GM19463 (cell line): ENCODE data around the gene ERVW-1.
"Not testable (repeated sequence)": the region's sequence is repeated elsewhere in the genome, so short reads cannot be mapped to it uniquely, and the experiment has no call there.

Source experiments
- ATAC-seq: cut with Tn5 transposase; IDR thresholded peaks from one replicate; pipeline ENCODE4 v1.9.1; 2021; ENCODE audit warnings: mild to moderate bottlenecking, moderate library complexity; ENCODE audit not compliant: unreplicated experiment

The ERVW-1 gene, protein sequence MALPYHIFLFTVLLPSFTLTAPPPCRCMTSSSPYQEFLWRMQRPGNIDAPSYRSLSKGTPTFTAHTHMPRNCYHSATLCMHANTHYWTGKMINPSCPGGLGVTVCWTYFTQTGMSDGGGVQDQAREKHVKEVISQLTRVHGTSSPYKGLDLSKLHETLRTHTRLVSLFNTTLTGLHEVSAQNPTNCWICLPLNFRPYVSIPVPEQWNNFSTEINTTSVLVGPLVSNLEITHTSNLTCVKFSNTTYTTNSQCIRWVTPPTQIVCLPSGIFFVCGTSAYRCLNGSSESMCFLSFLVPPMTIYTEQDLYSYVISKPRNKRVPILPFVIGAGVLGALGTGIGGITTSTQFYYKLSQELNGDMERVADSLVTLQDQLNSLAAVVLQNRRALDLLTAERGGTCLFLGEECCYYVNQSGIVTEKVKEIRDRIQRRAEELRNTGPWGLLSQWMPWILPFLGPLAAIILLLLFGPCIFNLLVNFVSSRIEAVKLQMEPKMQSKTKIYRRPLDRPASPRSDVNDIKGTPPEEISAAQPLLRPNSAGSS

DNA sequence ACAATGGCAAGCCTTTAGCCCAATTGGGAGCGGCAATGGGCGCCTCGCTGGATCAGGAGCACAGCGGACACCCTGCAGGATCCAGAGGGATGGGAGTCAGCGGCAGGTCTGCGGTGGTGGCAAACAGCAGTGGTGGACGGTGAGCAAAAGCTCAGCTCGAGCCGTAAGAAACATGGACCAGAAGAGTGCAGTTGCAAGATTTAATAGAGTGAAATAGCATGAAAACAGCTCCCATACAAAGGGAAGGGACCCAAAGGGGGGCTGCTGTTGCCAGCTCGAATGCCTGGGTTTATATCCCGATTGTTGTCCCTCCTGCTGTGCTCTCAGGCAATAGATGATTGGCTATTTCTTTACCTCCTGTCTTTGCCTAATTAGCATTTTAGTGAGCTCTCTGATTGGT, at the start of gene ERVW-1:
Gene ERVW-1, minus strand, starts transcription at position 266 of the 400 bp plus-strand sequence. CDS start 7,565 bp downstream, outside the sequence.
- ATAC-seq, result not testable (repeated sequence)

DNA sequence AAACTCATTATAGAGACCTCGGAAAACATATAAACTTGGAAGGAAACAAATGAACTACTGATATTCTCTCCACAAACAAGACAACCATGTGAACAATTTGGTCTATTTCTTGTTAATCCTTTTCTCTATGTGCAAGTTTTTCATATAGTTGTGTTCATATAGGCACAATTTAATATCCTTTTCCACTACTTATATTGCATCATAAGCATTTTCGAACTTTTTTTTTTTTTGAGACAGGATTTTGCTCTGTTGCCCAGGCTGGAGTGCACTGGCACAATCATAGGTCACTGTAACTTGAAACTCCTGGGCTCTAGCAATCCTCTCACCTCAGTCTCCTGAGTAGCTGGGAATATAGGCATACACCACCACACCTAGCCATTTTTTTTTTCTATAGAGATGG, 45.4 kb upstream of the ERVW-1 start:
- ATAC-seq, result no peak

DNA sequence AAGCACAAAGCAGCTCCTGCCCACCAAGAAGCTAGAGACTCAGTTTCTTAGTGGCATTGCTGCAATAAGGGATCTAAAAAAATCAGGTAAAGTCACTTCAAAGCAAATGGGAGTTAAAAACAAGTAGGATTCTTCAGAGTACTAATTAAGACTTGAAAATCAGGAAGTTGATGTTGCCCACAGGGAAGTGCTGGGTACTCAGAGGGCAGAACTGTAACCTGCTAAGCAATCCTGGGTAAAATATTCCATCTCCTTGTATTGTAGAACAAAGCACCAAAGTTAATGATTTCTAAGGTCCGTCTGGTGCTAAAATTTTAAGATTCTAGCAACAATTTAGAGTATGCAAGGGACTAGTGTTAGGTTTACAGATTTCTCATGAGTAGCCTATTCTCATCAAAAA, 42.3 kb upstream of the ERVW-1 start:
- no peak for ATAC-seq

DNA sequence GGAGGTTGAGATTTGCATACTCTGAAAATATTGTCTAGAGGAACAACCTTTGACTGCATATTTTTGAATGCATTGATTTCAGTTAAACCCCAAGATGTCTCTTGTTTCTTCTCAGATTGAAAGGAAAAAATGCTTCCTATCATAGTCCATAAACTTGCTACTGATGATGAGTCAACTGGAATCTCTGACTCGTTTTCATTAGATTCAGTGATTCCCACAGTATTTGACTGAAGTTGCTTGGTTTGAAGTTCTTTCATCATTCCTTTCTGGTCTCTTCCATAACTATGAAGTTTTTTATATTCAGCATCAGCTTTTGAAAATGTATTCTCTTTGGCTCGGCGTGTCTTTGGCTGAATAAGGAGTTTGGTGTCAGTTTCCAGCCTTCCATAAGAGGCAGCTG, 39.9 kb upstream of the ERVW-1 start:
- no peak for ATAC-seq

DNA sequence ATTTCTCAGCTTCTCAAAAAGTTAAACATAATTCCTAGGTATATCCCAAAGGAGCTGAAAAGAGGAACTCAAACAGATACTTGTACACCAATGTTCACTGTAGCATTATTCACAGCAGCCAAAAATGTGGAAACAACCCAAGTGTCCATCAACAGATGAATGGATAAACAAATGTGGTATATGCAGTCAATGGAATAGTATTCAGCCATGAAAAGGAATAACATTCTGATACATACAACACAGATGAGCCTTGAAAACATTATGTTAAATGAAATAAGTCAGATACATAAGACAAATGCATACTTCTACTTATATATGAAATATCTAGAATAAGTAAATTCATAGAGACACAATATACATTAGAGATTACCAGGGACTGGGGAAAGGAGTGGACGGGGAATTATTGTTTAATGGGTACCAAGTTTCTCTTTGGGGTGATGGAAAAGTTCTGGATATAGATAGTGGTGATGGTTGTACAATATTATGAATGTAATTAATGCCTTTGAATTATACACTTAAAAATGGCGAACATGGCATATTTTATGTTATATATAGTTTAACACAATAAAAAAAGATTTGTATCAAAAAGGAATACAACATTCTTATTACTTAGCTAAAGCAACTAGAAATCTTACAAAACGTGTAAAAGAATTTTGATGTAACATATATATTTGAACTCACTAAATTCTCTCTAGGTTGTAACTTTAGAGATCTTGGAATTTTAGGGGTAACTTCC, 35.6 kb upstream of the ERVW-1 start:
- no peak for ATAC-seq

DNA sequence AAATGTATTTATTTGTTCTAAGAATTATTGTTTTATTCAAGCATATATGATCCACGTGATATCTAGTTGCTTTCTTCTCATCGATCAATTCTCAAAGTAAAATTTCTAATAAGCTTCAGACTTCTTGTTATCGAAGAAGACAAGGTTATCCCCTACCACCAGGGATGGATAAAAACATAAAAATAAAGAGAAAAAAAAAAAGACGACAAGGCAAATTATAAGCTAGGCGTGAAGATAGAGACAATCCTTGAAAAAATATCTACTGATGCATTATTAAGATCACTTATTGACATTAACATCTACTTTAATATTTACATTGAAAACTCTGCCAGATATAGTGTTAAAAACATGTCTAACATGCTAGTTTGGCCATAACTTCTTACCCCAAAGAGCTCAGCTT, 31.2 kb upstream of the ERVW-1 start:
- no peak for ATAC-seq

DNA sequence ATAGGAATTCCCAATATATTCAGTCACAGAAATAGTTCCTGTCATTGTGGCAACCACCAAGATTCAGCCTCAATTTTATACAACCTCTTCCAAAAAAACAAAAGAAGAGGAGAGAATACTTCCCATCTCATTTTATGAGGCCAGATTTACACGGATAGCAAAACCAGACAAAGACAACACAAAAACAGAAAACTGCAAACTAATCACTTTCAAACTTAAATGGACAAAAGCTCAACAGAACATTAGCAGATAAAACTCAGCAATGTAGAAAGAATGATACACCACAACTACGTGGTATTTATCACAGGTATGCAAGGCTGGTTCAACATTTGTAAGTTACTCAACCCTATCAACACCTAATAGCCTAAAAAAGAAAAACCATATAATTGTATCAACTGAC, 28.6 kb upstream of the ERVW-1 start:
- no peak for ATAC-seq

DNA sequence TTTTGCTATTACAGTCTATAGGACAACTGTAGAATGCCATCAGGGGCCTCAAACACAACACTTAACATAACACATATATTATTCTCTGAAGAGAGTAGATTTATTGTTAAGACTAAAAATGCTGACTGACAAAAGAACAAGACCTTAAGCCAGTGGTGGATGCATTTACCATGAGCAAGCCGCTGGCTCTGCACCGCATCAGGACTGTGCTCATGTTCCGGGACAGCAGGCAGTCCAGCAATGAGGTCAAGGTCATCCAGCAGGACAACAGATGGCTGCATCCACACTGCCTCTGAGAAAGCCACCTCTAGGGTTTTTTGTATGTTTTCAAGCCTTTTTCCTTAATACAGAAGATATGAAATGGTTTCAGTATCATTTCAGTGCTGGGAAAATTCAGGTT, 26.8 kb upstream of the ERVW-1 start:
- ATAC-seq, result no peak

DNA sequence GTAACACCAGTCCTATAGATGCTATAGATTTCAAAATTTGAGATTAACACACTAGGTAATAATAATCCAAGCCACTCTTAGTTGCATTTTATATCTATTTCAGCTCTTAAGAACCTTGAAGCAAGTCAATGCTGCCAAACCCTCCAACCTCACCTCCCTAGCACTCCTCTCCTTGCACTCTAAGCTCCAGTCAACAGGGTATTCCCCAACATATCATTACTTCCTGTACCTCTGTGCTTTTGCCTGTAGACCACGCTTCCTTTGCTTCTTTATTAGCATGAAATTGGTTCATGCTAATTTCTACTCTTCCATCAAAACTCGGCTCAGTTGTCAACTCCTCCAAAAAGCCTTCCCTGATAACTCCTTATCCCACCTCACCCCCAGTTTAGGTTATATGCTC, 26.0 kb upstream of the ERVW-1 start:
- no peak for ATAC-seq

DNA sequence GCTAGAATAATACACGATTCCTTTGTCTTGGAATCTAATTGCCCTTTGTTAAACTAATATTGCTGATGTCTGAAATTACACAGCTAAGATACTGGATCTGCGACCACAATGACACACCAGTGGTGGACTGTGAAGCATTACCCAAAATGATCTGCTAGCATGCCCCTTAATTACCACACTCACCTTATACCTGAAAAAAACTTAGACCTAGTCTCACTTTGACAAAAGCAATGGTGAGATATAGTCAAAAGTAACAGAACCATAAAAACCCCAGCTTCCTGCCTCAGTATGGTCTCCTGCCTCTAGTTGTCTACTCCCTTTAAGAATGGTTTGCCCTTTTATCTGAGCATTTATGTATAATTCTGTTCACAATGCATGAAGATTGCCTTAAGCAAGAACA, 20.8 kb upstream of the ERVW-1 start:
- no peak for ATAC-seq

DNA sequence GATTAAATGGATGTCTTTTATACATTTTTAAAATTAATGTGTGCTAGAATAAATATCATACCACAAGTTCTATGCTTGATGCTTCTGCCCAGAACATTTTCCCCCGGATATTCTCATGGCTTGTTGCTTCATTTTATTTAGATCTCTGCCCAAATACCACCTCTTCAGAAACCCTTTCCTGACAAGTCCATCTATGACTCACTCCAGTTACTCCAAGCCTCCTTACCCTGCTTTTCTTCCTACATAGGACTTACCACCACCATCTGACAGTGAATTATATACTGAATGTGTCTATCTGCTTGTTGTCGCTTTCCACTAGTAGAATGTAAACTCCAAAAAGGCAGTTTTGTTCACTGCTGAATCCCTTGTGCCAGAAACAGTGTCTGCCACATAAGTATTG, 19.1 kb upstream of the ERVW-1 start:
- no peak for ATAC-seq

DNA sequence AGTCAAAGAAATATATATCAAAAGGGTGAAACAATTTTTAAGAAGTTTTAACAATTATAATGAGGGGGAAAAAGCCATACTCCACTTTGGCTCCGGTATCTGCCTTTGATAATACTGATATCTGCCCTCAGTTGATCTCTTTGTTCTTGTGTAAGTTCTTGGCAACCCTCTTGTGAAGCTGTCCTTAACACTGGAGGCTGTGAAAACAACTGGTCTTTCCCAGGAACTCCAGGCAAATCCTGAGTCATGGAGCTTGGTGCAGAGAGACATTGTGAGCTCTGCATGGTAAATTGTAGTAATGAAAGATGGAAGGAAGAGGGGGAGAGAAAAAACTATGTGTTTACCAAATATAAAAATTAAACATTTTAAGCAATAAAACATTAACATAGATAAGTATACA, 11.9 kb upstream of the ERVW-1 start:
- no peak for ATAC-seq

DNA sequence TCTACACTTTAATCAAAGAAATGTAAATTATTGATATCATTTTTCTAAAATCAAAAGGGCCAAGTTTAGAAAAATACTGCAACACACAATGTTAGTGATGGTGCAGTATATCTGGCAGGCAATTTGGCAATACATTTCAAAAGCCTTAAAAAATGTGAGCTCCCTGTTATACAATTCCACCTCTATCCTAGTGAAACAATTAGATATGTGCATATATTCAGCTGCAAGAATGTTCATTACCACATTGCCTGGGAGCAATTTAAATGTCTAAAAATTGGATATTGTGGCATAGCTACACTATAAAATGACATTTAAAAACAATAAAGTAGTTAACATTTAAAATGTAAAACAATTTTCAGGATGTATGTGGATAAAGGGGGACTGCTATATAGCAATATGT, 10.1 kb upstream of the ERVW-1 start:
- no peak for ATAC-seq

DNA sequence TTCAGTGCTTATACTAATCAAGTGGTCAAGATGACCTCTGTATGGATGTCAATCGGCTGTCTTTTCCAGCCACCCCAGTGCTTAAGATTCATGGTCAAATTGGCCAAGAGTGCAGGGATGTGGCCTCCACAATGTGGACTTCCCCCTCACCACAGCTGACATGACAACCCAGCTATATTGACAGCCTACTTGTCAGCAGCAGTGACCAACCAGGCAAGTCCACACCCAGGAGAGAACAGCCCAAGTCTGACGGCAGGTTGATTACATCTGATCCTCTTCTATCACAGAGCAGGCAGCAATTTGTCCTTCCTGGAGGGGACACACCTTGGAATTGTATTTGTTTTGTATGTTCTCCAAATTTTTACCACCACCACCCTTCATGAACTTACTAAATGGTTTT, 8.2 kb upstream of the ERVW-1 start:
- ATAC-seq, result no peak

DNA sequence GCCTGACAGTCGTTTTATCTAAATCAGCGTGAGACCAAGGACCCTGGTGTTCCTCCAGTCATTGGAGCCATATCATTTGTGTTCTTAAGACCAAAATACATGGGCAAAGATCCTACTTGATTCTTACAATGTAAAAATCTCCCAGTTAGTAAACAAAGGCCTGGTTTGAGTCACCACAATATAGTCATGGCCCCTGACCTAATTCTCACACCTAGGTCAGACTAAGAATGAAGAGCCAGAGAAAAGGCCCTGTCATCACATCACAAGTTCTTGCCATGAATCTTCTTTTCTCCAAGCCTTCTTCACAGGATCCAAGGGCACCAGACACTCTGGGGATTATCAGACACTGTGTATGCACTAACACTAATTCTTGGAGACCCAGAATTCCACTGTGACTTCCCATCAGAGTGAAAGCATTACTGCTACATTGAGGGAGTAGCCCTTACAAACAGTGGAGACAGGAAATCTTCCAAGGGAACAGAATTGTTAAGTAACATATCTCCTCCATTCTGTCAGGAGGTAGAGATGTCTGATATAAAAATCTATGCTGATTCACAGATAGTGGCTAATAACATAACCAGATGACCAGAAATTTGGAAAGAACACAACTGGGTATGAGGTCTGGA, 7.6 kb upstream of the ERVW-1 start:
- no peak for ATAC-seq

DNA sequence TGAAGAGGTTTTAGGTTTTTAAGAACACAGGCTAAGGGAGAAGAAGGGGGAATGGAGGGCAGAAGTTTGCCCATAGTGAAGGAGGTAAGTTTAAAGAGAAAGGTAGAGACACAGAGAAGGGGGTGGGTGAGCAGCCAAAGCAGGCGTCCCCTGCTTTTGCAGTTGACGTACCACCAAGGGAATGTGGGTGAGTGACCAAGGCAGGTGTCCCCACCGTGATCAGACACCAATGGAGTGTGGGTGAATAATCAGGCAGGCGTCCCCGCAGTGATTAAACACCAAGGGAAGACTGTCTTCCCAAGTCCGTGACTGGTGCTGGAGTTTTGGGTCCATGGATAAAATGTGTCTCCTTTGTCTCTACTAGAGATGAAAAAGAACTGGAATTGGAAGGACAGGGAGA, 6.5 kb upstream of the ERVW-1 start:
- not testable (repeated sequence) for ATAC-seq

DNA sequence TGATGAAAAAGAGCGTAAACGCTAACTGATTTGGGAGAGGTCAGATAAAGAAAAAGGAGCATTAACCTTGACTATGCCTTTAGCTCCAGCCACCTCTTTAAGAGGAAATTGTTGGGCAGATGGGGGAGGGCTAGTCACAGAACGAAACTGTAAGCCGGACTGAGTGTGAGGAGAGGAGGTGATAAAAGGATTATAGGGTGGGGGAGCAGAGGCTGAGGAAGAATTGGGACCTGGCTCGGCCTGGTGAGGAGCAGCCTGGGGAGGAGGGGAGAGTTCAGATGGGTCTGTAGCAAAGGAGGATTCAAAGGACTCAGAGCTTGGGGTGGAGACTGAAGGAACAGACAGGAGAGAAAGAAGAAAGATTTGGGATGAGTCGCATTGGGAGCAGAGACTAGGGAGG, 5.9 kb upstream of the ERVW-1 start:
- ATAC-seq, result not testable (repeated sequence)

DNA sequence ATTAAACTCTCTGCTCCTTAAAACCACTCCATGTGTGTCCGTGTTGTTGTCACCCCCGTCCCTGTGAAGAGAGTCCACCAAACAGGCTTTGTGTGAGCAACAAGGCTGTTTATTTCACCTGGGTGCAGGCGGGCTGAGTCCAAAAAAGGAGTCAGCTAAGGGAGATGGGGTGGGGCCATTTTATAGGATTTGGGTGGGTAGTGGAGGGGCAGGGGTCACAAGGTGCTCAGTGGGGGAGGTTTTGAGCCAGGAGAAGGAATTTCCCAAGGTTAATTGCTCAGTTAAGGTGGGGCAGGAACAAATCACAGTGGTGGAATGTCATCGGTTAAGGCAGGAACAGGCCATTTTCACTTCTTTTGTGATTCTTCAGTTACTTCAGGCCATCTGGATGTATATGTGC, 1.4 kb upstream of the ERVW-1 start:
- ATAC-seq, result not testable (repeated sequence)

DNA sequence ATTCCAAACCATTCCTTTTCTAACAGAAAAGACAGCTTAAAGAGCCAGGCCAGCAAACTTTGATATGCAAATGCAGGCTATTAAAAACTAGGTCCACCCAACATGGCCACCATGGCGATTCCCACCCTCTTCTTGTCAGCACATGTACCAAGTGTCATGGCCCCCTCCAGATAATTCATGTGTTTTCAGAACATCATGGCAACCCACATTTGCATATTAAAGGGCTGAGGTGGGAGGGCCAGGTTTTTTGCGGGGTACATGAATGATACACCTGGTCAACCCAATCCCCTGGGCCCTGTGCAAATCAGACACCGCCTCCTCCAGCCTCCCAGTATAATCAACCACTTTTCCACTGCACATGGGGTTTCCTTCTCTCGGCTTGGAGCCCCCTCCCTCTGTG, 965 bp upstream of the ERVW-1 start:
- no peak for ATAC-seq

DNA sequence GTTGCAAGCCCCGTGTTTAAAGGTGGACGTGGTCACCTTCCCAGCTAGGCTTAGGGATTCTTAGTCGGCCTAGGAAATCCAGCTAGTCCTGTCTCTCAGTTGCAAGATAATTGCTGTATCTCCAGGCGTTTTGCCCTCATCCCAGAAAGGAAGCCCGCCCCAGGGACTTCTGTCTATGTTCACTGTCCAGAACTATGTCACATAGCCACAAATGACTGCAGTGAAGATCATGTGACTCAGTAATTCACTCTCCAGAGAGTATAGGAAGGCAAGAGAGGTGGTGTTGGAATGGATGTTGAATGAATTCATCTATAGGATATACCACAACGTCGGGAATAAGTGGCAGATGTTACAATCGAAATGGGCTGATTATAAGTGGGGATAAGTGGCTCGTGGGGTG, 349 bp upstream of the ERVW-1 start:
- ATAC-seq, result no peak

DNA sequence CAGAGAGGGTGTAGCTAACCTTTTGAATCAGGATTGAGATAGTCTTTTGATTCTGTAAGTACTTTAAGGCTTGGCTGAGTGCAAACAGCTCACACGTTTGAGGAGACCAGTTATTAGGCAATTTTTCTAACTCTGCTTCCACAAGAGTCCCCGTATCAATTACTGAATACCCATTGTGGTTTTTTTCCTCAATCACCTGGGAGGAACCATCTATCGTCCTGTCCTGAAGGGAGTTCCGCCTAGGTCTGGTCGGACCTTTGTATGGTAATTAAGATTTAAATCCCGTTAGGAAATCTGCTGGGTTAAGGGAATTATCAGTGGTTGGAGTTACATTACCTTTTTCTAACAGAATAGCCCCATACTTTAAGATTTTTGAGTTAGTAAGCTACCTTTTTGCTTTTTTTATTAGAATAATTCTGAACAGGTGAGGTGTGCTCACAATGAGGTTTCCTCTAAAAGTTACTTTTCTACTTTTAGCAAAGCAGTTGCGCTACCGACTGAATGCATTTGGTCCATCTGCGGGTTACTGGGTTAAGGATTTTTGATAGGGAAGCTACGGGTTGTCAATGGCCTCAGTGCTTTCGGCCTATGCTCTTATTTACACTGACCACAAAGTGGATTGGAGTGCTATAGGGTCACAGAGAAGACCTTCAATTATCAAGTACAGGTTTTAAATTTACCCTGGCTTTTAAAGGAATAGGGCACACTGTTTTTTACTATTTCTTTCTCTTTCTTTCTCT, 1.7 kb downstream of the ERVW-1 start:
- not testable (repeated sequence) for ATAC-seq
